IMR-90 (cell line): ENCODE results near the gene CROCC. TPM values are rescaled to one million over a fixed set of nuclear protein-coding genes. Genes with fewer than 3 reads are reported as not detected.
"Not testable (repeated sequence)": the region's sequence is repeated elsewhere in the genome, so short reads cannot be mapped to it uniquely, and the experiment has no call there.

Source experiments
- ATAC-seq: fragments of 200-7000 bp; cut with Tn5 transposase; 2 replicates; pipeline ENCODE4 v1.9.1; 2020; ENCODE audit warnings: low read depth, mild to moderate bottlenecking, moderate library complexity
- BruUV-seq: library from RNA; stranded (reverse); fragments of 400-500 nt; replicated peaks from 2 replicates; lab custom pipeline; 2021; lab: Mats Ljungman, UMichigan
- CTCF ChIA-PET: fragments of 300-600 bp; formaldehyde crosslinking; extraction: SDS; loops from one replicate; lab custom pipeline; 2021; ENCODE audit warnings: antibody characterized with exemption; lab: Yijun Ruan, JAX
- POLR2A ChIA-PET: fragments of 300-600 bp; sonication (Branson Sonifier 250); formaldehyde crosslinking; loops from one replicate; lab custom pipeline; 2022; ENCODE audit warnings: antibody characterized with exemption; ENCODE audit not compliant: unreplicated experiment; lab: Charles Lee
- DNase-seq: peaks from one replicate; pipeline ENCODE4 v3.0.0; 2013
- H2AFZ ChIP-seq: replicated peaks from 2 replicates; pipeline ENCODE3; 2013; ENCODE audit warnings: low read length, mild to moderate bottlenecking; ENCODE audit not compliant: poor library complexity
- H2AK5ac ChIP-seq: 2 replicates; pipeline ENCODE4 v1.6.1; 2013; ENCODE audit warnings: low read depth, low read length, inconsistent platforms
- H2AK9ac ChIP-seq: replicated peaks from 2 replicates; pipeline ENCODE3; 2013; ENCODE audit warnings: mild to moderate bottlenecking, low read depth, low read length, moderate library complexity; ENCODE audit not compliant: poor library complexity
- H2BK120ac ChIP-seq: 2 replicates; pipeline ENCODE4 v1.6.1; 2013; ENCODE audit warnings: low read depth, low read length, inconsistent platforms
- H2BK15ac ChIP-seq: 3 replicates; pipeline ENCODE4 v1.6.1; 2013; ENCODE audit warnings: low read depth, low read length, inconsistent platforms
- H2BK20ac ChIP-seq: 2 replicates; pipeline ENCODE4 v1.6.1; 2013; ENCODE audit warnings: low read depth, mild to moderate bottlenecking, inconsistent platforms, low read length, moderate library complexity
- H2BK5ac ChIP-seq: 2 replicates; pipeline ENCODE4 v1.6.1; 2013; ENCODE audit warnings: mild to moderate bottlenecking, low read depth, low read length, inconsistent platforms; ENCODE audit not compliant: poor library complexity, severe bottlenecking
- H3K14ac ChIP-seq: replicated peaks from 2 replicates; pipeline ENCODE4 v1.6.1; 2013; ENCODE audit warnings: low read depth, low read length, inconsistent platforms
- H3K18ac ChIP-seq: 2 replicates; pipeline ENCODE4 v1.6.1; 2013; ENCODE audit warnings: low read depth, low read length, control low read depth
- H3K23ac ChIP-seq: 2 replicates; pipeline ENCODE4 v1.6.1; 2013; ENCODE audit warnings: low read depth, low read length, inconsistent platforms
- H3K27ac ChIP-seq: 2 replicates; pipeline ENCODE4 v1.5.1; 2013; ENCODE audit warnings: mild to moderate bottlenecking, control low read depth, low read length; ENCODE audit not compliant: insufficient read depth
- H3K27me3 ChIP-seq: 2 replicates; pipeline ENCODE4 v1.6.1; 2013; ENCODE audit warnings: low read length; ENCODE audit not compliant: control insufficient read depth, insufficient read depth
- H3K36me3 ChIP-seq: 2 replicates; pipeline ENCODE4 v1.6.1; 2013; ENCODE audit warnings: low read length, mixed read lengths; ENCODE audit not compliant: control insufficient read depth, insufficient read depth
- H3K4ac ChIP-seq: 2 replicates; pipeline ENCODE4 v1.6.1; 2013; ENCODE audit warnings: low read depth, low read length, inconsistent platforms
- H3K4me1 ChIP-seq: 2 replicates; pipeline ENCODE4 v1.6.1; 2013; ENCODE audit warnings: low read length, mixed read lengths; ENCODE audit not compliant: control insufficient read depth, insufficient read depth
- H3K4me2 ChIP-seq: 2 replicates; pipeline ENCODE4 v1.6.1; 2013; ENCODE audit warnings: low read depth, mild to moderate bottlenecking, control low read depth, low read length, moderate library complexity
- H3K4me3 ChIP-seq: 2 replicates; pipeline ENCODE4 v1.5.1; 2013; ENCODE audit warnings: low read depth, mild to moderate bottlenecking, control low read depth, low read length, moderate library complexity; ENCODE audit not compliant: insufficient read depth
- H3K56ac ChIP-seq: 2 replicates; pipeline ENCODE4 v1.6.1; 2013; ENCODE audit warnings: low read length, inconsistent platforms; ENCODE audit not compliant: insufficient read depth; ENCODE audit errors: extremely low read depth
- H3K79me1 ChIP-seq, 2 experiments: 2 replicates each; pipeline ENCODE4 v1.6.1; 2013; ENCODE audit warnings: low read length in 2 of 2, inconsistent platforms in 1 of 2, low read depth in 1 of 2
- H3K9ac ChIP-seq: 2 replicates; pipeline ENCODE4 v1.6.1; 2013; ENCODE audit warnings: low read depth, low read length, control low read depth
- H3K9me1 ChIP-seq: 2 replicates; pipeline ENCODE4 v1.6.1; 2013; ENCODE audit warnings: low read length, inconsistent platforms; ENCODE audit not compliant: insufficient read depth
- H3K9me3 ChIP-seq: 2 replicates; pipeline ENCODE4 v1.6.1; 2013; ENCODE audit warnings: low read length; ENCODE audit not compliant: control insufficient read depth, insufficient read depth
- H4K20me1 ChIP-seq: 2 replicates; pipeline ENCODE4 v1.6.1; 2013; ENCODE audit warnings: low read length, inconsistent platforms; ENCODE audit not compliant: insufficient read depth
- H4K5ac ChIP-seq: 2 replicates; pipeline ENCODE4 v1.6.1; 2013; ENCODE audit warnings: mild to moderate bottlenecking, low read depth, low read length, control low read depth
- H4K8ac ChIP-seq, 2 experiments: 2 replicates each; pipeline ENCODE4 v1.6.1; 2013; ENCODE audit warnings: low read depth in 2 of 2, low read length in 2 of 2, control low read depth in 1 of 2, inconsistent platforms in 1 of 2
- H4K91ac ChIP-seq: 2 replicates; pipeline ENCODE4 v1.6.1; 2013; ENCODE audit warnings: low read depth, low read length, inconsistent platforms; ENCODE audit not compliant: insufficient read depth
- FOS ChIP-seq: fragments of 150-350 bp; IDR thresholded peaks from 2 replicates; pipeline ENCODE4 v1.6.1; 2016; ENCODE audit warnings: low read depth, low read length
- WGBS, 2 experiments: methylation state at CpG; one replicate each; pipeline versions ENCODE4 v1.1.5 to v1.1.7; 2013; ENCODE audit warnings: missing lambda C conversion rate in 2 of 2; ENCODE audit not compliant: insufficient read length in 1 of 2; ENCODE audit errors: extremely low coverage in 2 of 2; 5-methylcytosine and 5-hydroxymethylcytosine counted together
- dilution Hi-C: fragments of 300-500 bp; cut with HindIII; formaldehyde crosslinking; loops from one replicate; pipeline ENCODE4 v1.14.3; 2018; ENCODE audit warnings: low sequenced_read_pairs; ENCODE audit not compliant: unreplicated experiment
- in situ Hi-C: fragments of 300-500 bp; cut with MboI; formaldehyde crosslinking; loops from 3 replicates; pipeline ENCODE4 v1.14.3; 2019; ENCODE audit warnings: low sequenced_read_pairs, inconsistent platforms, mixed read lengths
- intact Hi-C: fragments of 100-400 bp; cut with micrococcal nuclease; formaldehyde crosslinking; loops from 2 replicates; pipeline ENCODE4 v1.10.0; 2022
- polyA plus RNA-seq, 3 experiments: library from polyadenylated mRNA; depleted of rRNA; stranded (reverse); fragments of >200 nt; gene quantifications; 2 replicates each; pipeline ENCODE4 v1.2.3, GENCODE V29; 2012; ENCODE audit warnings: low replicate concordance in 1 of 3
- total RNA-seq: library from RNA; depleted of rRNA; stranded (reverse); fragments of >200 nt; gene quantifications from 2 replicates; pipeline ENCODE4 v1.2.3, GENCODE V29; 2012

The CROCC gene
- total and polyA plus RNA-seq, 2 of the 4 experiments (the other 2 are of a cell fraction), result 7.5 to 13.7 TPM

- H2AFZ ChIP-seq, H3K9me3 ChIP-seq, H3K9ac ChIP-seq, H3K36me3 ChIP-seq, H3K27ac ChIP-seq, H3K23ac ChIP-seq, dilution Hi-C loops, H3K79me1 ChIP-seq, intact Hi-C loops, H3K56ac ChIP-seq, H4K5ac ChIP-seq, in situ Hi-C loops, H2BK15ac ChIP-seq, H3K9me1 ChIP-seq, H2BK120ac ChIP-seq, H2AK9ac ChIP-seq, H4K91ac ChIP-seq, H3K14ac ChIP-seq, POLR2A ChIA-PET, H3K18ac ChIP-seq, H2BK5ac ChIP-seq, H2AK5ac ChIP-seq, CTCF ChIA-PET, H2BK20ac ChIP-seq, H4K8ac ChIP-seq, H4K20me1 ChIP-seq, H3K4me1 ChIP-seq, H3K4ac ChIP-seq: not testable (repeated sequence)
- Histone ChIP-seq H3K4me2 (peak overlapping the region; percentile 72), H3K27me3 (peaks cover 26% of the 10 kb centered on the region), H3K4me3 (peak overlapping the region; percentile 15; the same call in 1 of the 2 replicates)
- BruUV-seq, result TSS peak; percentile 100
- DNase-seq, result peak; percentile 90
- peak; percentile 43; the same call in 1 of the 2 replicates for TF ChIP-seq FOS
- ATAC-seq, result peak; percentile 99
- WGBS, 2 experiments, result 0% methylated on average over 6 of the region's 66 CpGs; no CpG with 5 or more reads in 1 of the 2 experiments
Observed at GRCh38 chr1:16872152-16873075, 49.3 kb upstream of the CROCC start.

GRCh38 chr1:16873076-16873879, 48.5 kb upstream of the CROCC start:
- ATAC-seq, result not testable (repeated sequence)

More at GRCh38 chr1:16873076-16873879, 48.5 kb upstream of the CROCC start:
- H3K4me3 ChIP-seq, H2AK5ac ChIP-seq, H3K36me3 ChIP-seq, H3K27ac ChIP-seq, H3K9me1 ChIP-seq, H4K5ac ChIP-seq, DNase-seq, H4K20me1 ChIP-seq, H3K23ac ChIP-seq, H2AFZ ChIP-seq, intact Hi-C loops, H2BK120ac ChIP-seq, dilution Hi-C loops, in situ Hi-C loops, H3K9ac ChIP-seq, H3K79me1 ChIP-seq, H3K56ac ChIP-seq, H3K9me3 ChIP-seq, H2BK15ac ChIP-seq, POLR2A ChIA-PET, H3K4me1 ChIP-seq, BruUV-seq, H2BK20ac ChIP-seq, H3K4ac ChIP-seq, H2BK5ac ChIP-seq, H3K4me2 ChIP-seq, H2AK9ac ChIP-seq, H4K91ac ChIP-seq, H3K18ac ChIP-seq, H3K14ac ChIP-seq, H4K8ac ChIP-seq: not testable (repeated sequence)
- 47% methylated on average over 3 of the region's 52 CpGs; no CpG with 5 or more reads in 1 of the 2 experiments for WGBS, 2 experiments
- H3K27me3 ChIP-seq, result peaks cover 26% of the 10 kb centered on the region
- CTCF ChIA-PET, result interaction anchor here (0.7 kb wide), 1 partner anchor 382 kb away, joined by 5 read pairs; no protein-coding TSS in a partner anchor
